T-helper 1 cell treated with Interleukin-12 subunit alpha and Interleukin-12 subunit beta and Interleukin-4 antibody, amounts not matched to agents 30 ng/mL and 1 ng/mL, for 36 hours (primary cell): ENCODE measurements around the gene PNPLA4. TPM values are rescaled to one million over a fixed set of nuclear protein-coding genes. Genes with fewer than 3 reads are reported as not detected.

Experiments used
- intact Hi-C: fragments of 100-400 bp; cut with micrococcal nuclease; formaldehyde crosslinking; loops from one replicate; pipeline ENCODE4 v1.15.1; 2024
- total RNA-seq: library from RNA; stranded (reverse); gene quantifications from 2 replicates; pipeline ENCODE4 v1.2.3, GENCODE V29; 2022

The PNPLA4 gene, protein sequence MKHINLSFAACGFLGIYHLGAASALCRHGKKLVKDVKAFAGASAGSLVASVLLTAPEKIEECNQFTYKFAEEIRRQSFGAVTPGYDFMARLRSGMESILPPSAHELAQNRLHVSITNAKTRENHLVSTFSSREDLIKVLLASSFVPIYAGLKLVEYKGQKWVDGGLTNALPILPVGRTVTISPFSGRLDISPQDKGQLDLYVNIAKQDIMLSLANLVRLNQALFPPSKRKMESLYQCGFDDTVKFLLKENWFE
- 3.0 and 4.4 TPM in 2 replicates for total RNA-seq

DNA sequence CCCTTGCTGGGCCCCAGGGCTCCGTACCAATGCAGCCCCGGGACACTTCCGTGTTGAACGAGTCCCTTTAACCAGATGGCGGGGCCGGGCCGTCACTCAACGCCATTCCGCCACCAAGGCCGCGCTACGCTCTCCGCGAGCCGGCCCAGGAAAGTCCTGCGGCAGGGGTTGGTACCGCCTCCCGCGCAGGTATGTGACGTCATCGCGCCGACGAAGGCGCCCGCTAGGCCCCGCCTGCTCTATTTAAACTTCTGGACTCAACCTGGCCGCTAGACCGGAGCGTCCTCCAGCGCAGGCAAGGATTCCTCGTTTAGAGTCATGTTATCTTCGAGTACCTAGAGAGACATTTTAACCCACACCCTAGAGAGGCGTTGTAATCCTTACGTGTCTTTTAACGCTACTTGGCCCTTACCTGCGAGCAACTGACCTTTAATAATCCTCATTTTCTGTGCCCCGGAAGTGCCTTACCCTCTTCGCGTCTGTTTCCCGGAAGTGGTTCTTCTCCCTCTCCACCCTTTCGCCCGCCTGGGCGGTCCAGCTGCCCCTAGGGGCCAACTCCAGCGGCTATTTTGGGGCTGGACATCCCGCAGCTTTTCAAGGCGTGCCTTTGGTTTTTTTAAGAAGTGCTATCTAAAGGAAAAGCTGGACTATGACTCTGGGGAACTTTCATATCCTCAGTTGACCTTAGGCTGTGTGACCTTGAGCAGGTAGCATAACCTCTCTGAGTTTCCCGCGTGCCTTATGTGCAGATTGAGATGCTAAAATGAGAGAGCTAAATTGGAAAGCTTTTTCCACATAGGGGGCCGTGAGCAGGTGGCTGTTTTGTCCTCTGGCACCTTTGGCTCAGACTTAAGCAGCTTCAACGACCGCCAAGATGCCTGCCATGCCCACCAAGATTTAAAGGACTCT lies at the start of gene PNPLA4:
PNPLA4 (minus strand) TSS at position 155 of the 909 bp plus-strand sequence. CDS start 1,294 bp downstream, outside the sequence.
- intact Hi-C loops, result loop anchor here (2.0 to 10.0 kb wide), 4 partner anchors 795 to 1905 kb away; no protein-coding TSS in a partner anchor

DNA sequence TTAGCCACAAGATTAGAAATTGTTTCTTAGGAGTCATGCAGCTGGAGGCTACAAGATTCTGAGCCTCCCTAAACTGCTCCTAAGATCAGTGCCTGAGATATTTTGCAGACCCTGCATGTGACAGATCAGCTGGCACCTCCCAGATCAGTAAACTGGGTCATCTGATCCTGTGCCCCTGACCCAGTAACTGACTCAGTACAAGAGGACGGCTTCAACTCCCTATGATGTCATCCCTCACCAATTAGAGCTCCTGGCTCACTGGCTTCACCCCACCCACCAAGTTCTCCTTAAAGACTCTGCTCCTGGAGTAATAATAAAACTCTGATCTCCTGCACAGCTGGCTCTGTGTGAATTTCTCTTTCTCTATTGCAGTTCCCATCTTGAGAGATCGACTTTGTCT lies 45.4 kb upstream of the PNPLA4 start:
- intact Hi-C loops, result no loop called here

DNA sequence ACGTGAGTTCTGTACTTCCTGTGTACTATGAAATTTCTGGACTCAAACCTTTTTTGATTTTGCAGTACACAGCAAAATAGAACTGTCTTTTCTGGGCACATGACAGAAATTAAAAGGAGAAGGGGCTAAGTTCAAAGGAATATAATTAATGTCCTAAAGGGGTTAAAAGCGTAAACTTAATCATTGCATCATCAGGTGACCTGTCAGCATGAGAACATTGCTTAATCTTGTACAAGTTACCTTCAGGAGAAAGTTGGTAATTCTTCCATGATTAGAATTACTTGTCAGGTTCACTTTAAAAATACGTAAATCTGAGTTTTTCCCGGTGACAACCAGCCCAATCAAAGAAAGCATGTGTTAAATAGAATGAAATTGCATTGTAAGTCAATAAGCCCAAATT lies 43.2 kb upstream of the PNPLA4 start:
- intact Hi-C loops, result no loop called here

DNA sequence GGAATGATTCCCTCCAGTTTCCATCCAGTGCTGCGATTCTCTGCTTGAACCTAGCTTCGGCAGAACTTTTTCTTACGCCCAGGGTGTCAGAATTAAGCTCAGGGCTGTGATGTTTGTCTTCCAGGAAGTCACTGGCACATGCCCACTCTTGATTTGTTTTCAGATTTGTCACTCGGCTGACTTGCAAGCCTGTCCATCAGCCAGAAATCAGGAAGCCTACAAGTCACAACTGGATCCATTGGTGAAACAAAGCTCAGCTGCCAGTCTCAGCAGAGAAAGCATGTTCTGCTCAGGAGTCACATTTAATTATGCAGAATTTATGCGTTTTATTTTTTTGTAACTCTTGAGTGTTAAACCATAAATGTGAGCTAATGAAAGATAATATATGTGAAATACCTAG lies 38.2 kb upstream of the PNPLA4 start:
- intact Hi-C loops, result no loop called here

DNA sequence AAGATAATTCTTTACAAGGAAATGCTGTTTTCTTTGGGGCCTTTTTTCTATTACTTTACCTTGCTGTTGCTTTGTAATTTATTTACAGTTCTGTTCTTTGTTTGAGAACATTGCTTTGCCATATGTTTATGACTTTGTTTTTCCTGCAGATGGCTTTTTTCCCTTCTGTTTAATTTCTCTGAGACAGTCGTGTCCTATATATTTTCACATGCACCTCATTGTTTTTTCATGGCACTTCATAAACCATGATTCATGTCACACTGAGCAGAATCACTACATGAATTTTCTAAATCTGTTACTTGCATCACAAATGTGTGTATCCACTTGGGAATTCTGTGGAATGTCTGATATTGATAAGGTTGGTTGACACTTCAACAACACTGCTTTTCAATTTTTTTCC lies 33.0 kb upstream of the PNPLA4 start:
- intact Hi-C loops, result no loop called here

DNA sequence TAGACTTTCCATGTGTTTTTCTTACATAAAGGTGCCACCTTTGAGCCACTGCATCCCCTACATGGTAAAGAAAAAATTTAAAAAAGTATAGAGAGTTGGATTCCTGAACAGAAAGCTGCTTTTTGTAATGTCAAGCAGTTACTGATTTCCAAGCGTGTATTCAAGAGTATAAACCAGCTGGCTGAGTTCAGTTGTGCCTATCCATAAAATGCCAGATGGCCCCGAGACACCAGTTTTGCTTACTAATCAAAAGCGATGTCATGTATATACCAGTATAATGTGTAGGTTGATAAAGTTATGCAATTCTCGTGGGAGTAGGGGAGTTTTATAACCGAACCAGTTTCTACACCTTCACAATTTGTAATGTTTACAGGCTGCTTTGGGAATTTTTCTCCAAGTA lies 26.2 kb upstream of the PNPLA4 start:
- intact Hi-C loops, result no loop called here

DNA sequence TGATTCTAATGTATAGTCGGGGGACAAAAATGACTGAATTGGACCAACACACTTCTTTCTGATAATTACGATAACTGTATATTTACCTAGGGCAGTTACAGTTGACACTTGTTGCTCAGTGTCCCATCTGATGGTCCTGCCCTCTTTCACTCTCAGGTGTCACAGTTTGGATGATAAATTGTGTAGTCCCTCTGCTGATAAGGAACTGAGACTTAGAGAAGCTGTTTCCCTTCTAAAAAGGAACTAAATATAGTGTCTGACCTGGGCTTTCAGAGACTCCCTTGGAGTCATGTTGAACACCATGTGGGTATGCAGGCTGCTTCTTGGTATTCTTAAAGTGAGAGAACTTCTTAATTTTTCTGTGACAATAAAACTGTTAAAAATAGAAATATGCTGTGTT lies 23.7 kb upstream of the PNPLA4 start:
- intact Hi-C loops, result no loop called here

DNA sequence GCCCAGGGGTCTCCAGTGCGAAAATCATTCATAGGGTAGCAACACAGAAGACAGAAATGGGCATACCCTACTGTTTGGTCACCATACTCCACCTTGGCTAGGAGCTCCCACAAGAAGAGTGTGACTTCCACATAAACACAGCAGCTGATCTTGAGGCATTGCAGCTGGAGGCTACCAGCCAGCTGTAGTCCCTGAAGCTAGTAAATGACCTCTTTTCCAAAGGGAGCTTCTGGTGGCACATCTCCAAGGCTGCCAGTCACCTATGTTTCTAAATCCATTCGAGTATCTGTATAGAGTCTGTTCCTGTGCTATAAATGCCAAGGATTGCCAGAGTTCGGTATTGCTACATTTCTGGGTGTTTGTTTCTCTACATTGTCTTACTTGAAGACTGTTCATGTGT lies 21.3 kb upstream of the PNPLA4 start:
- intact Hi-C loops, result no loop called here

DNA sequence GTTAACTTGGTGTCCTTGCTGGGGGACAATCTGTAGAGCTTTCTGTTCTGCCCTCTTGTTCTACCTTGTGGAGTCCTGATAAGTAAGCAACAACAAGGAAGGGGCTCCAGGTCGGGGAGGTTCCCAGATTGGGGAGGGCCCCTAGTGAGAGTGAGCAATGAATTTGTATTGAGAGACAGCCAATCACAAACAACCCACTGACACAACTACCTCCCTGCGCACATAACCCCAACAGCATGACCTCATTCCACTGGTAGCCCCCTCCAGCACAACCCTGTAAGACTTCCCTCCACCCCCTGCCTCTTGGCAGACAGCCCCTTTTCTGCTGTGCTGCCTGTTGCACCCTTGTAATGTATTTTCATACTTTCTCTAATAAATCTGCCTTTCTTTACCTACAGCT lies 19.7 kb upstream of the PNPLA4 start:
- intact Hi-C loops, result no loop called here

DNA sequence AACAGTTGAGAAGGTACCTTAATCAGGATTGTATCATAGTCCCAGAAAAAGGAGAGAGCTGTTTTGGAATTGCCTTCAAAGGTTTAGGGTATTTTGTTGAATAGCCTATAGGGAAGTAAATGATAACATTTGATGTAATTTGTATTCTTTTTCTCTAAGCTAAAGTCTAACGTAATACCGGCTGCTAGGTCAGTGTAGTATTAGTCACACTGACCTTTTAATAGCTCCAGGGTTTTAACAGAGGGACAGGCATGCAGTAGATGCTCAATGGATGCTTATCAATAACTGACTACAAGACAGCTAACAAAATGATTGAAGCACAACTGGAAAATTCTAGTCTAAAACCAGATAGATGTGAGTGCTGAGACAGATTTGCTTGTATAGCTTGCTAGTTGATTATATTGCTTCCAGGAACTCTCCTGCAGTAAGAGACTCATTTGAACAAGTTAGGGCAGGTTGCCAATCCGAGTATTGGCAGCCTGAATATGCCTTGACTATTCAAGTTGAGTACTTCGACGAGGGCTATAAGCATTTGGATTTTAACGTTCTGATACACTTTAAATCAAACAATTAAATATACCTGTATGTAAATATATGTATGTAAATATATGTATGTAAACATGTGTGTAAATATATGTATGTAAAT lies 16.5 kb upstream of the PNPLA4 start:
- intact Hi-C loops, result no loop called here

DNA sequence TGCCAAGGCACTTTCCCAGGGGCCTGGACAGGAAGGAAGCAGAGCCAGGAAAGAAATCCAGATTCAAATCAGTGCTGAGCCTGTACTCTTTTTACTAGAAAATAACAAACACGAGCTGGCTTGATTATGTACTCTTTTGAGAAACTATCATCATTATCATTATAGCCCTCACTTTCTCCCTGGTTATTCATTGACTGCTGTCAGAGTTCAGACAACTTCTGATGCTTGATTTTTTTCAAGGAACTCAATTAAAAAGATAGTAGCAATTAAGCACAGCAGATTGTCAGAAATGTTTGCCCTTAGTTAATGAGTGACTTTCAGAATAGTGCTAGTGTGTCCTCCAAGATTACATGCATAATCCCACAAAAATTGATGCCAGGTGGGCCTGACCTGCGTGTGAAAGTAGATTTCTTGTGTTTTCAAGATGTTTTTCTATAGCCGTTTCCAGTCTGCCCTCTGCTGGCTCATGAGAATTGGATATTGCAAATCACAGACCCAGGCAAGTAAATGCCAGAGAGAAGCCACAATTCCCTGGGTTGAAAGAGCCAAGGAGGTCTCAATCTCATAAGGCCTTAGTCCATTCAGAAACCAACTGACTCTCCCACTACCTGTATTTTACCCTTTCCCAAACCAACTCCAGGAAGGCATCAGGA lies 14.3 kb upstream of the PNPLA4 start:
- intact Hi-C loops, result no loop called here

DNA sequence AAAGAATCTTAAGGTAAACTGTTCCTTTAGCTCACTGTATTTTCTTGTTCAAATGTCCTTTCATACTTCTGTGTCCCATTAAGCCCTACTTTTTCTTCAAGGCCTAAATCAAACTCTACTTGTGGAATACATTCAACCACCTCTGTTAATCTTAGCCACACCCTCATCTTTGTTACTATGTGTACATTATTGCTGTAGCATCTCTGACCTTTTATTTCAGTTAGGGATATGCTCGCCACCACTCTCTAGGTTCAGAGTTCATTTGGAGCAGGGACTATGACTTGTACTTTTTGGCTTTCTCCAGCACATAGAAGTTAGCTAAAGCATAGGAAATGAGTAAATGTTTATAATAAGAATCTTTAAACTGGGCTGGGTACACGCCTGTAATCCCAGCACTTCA lies 6.8 kb upstream of the PNPLA4 start:
- intact Hi-C loops, result no loop called here

DNA sequence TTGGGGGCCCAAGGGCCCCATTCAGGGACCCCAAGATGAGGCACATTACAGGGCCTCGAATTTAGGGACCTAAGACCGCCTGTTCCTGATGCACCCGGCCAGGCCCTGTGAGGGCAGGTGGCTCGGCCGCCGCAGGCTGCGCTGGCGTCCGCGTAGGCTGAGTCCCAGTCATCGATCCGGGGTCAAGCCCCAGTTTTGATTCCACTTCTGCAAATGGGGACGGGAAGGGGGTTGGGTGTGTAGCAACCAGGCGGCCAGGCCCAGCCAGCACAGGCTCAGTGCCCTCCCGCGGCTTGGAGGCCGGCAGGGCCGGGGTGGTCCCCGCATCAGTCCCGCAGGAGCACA lies 327 bp downstream of the PNPLA4 start:
- intact Hi-C loops, result loop anchor here (2.0 to 10.0 kb wide), 4 partner anchors 795 to 1905 kb away; no protein-coding TSS in a partner anchor

DNA sequence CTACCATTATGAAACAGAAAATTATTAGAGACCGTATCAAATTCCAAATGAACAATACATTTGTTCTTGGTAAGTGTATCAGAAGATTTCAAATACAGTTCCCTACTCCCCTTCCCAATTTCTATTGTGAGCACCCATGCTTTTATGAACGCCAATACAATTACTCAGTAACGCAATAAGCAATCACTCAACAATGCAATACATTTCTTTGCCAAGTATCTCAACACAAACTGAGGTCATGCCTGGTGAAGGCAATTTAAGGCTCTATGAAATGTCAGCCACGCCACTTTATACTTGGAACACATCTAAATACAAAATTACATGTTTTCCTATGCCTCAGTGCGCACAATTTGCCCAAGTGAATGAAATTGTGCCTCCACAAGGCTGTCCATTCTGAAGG lies 712 bp downstream of the PNPLA4 start:
- intact Hi-C loops, result loop anchor here (2.0 to 10.0 kb wide), 4 partner anchors 794 to 1904 kb away; no protein-coding TSS in a partner anchor

DNA sequence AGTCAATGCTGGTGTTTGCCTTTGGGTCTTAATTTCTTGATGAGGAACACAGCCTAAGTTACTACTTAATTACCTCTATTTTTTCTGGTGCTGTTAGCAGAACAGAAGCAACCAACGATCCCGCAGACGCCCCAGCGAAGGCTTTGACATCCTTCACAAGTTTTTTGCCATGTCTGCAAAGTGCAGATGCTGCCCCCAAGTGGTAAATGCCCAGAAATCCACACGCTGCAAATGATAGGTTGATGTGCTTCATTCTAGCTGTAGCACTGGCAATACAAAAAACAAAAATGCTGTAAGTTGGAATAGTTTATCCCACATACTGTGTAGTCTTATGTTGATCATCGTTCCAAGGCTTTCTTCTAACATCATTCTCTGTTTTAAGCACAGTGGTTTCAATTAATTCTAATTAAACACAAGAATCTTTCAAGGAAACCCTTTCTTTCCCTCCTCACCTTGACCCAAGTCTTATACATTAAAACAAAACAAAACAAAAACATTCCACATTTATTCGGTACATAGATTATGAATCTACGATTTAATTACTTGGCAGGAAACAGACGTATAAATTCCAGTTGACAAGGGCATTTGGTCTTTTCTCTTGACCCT lies 1.2 kb downstream of the PNPLA4 start:
- intact Hi-C loops, result loop anchor here (2.0 to 10.0 kb wide), 4 partner anchors 794 to 1904 kb away; no protein-coding TSS in a partner anchor

DNA sequence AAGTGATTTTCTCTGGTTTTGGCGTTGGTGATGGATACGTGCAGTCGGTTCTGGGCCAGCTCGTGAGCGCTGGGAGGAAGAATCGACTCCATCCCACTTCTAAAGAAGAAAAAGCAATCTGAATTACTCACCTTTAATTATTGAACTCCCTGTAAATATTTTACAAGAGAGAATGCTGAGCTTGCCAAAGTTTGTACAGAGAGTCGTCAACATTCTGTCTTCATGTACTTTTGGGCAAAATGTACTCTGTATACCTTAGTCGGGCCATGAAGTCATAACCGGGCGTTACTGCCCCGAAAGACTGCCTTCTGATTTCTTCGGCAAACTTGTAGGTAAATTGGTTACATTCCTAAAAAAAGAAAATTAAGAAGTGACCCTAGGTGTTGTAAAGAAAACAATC lies 5.5 kb downstream of the PNPLA4 start:
- intact Hi-C loops, result loop anchor here (10.0 kb wide), 1 partner anchor 837 kb away; no protein-coding TSS in a partner anchor

DNA sequence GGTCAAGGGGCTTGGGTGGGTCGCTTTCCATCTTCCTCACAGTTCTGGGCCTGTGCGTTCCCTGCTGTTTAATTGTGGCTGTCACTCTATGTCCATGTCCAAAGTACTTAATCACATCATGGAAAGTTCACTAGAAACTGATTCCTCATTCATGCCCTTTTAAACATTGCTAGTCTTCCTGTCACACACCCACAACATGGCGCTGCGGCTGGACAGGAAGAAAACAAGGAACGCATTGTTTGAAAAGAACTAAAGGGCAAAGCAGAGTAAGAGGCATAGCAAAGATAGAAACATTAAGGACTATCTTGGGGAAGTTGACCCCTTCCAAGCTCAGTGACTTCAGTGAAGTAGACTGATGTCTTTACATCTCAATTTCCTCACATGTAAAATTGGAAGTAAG lies 18.4 kb downstream of the PNPLA4 start:
- intact Hi-C loops, result no loop called here

DNA sequence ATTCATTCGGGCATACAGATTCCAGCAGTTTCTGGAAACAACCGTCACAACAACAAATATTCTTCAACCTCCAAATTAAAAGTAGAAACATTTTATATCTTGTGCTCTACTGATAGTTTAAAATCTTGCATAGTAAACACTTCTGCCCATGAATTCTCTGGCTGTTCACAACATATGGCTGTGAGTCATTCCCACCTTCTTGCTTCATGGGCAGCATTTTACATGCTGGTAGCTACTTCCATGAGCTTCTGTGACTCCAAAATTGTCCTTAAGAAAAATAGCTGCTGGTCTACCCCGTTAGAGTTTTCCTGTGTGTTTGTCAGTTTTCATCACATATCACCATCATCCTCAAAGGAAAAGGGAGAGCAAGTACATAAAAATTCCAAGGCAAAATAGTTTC lies 22.7 kb downstream of the PNPLA4 start:
- intact Hi-C loops, result no loop called here

DNA sequence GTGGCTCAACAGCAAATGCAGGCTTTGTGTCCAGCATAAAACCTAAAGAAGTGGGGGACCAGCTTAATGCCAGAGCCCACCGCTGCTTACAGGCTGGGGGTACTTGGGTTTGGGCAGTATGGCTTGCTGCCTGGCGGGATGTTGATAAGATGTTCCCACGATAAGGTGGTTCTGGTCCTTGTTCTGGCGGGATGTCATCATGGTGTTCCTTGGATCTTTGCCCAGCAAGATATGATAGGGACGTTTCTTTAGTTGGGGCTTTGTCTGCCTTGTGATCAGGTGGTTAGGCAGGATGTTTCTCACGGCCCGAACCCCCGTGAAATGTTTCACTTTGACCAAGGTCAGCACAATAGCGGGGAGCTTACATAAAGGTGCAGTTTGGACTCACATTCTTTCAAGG lies 35.3 kb downstream of the PNPLA4 start:
- intact Hi-C loops, result no loop called here

DNA sequence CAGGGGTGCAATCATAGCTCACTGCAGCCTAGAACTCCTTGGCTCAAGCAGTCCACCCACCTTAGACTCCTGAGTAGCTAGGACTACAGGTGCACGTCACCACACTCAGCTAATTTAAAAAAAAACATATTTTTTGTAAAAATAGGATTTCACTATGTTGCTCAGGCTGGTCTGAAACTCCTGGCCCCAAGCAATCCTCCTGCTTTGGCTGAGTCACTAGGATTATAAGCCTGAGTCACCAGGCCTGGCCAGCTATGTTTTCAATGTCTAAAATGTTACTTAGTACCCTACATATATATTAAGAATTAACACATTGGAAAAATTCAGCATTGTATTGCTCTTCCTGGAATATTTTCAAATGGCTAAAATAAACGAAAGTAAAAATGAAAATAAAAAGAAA lies 37.5 kb downstream of the PNPLA4 start:
- intact Hi-C loops, result no loop called here

DNA sequence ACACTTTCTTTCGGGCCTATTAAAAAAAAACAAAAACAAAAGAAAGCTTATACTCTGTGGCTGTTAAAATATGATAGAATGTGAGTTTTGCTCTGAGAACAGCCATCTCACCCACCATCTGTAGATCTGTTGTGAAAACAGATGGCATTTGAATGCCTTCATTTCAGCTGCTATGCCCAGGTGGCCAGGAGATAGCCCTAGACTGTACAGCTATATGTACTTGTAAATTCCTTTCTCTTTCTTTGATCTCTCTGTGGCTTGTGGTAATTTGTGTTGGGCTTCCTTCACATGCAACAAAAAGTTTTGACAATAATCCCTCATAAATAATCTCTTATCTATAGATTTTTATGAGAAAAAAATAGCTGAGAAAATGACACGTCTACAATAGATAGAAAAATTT lies 38.1 kb downstream of the PNPLA4 start:
- intact Hi-C loops, result no loop called here
